Middle frontal gyrus (tissue), 1 donor: ENCODE measurements around the gene CHST12.
"Not testable (repeated sequence)": the region's sequence is repeated elsewhere in the genome, so short reads cannot be mapped to it uniquely, and the experiment has no call there.

ENCODE experiments used
- DNase-seq: peaks from one replicate; pipeline ENCODE4 v3.0.0-alpha.2; 2015; ENCODE audit warnings: low spot score; ENCODE audit errors: extremely low spot score

CHST12 gene

DNA sequence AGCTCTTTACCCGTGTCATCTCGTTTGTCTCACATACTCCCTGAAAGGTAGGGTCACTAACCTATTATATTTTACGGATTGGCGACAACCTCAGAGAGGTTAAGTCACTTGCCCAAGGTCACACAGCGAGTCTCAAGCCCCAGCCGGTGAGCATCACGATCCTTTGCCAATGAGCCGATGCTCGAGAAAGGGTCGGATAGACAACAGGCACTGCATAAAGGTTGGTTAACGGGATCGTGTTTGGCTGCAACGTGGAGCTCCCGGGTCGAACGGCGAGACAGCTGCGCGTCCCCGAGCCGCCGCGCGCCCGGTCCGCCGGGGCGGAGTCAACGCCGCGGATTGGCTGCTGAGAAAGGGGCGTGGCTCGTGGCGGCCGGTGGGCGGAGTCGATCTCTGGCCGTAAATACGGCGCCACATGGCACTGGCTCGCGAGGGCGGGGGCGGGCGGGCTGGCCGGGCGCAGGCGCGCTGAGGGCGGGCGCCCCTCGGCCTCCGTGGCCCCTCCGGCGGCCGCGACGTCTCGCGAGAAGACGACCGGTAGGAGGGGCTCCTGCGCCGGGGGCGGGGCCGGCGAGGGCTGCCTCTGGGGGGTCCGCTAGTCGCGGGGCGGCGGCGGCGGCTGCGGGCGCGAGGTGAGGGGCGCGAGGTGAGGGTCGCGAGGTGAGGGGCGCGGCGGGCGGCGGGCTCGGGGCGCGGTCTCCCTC lies at the start of gene CHST12:
Gene CHST12, plus strand, starts transcription at position 598 of the 704 bp plus-strand sequence. CDS start 29,029 bp downstream, outside the sequence.
- DNase-seq, result peak; percentile 86

- peak; percentile 77 for DNase-seq
Observed at GRCh38 chr7:2353936-2354185, 49.5 kb upstream of the CHST12 start.

- DNase-seq, result peak; percentile 71
Observed at GRCh38 chr7:2354186-2354938, 49.0 kb upstream of the CHST12 start, which contains the start of gene EIF3B. EIF3B (plus strand) TSS chr7:2354827; CDS start chr7:2354922, 95 bp downstream.

GRCh38 chr7:2354939-2355704 lies 48.3 kb upstream of the CHST12 start:
- no peak for DNase-seq

DNA sequence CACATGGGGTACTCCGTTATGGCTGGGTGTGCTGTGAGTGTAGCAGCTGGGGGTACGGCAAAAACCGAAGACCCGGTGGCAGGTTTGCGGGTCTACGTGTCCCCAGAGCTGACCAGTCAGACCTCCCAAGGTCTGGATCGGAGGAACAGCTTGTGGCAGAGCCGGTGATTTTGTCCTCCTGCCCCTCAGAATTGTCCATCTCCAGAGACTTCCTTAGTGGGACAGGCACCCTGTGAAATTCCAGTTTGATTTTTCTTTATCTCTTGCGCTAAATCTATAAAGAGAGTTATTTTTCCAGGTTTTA lies 47.8 kb upstream of the CHST12 start:
- no peak for DNase-seq

- no peak for DNase-seq
Observed at GRCh38 chr7:2357165-2357564, 46.2 kb upstream of the CHST12 start.

- DNase-seq, result no peak
Observed at GRCh38 chr7:2357571-2357970, 45.8 kb upstream of the CHST12 start.

GRCh38 chr7:2358968-2359527 lies 44.4 kb upstream of the CHST12 start:
- DNase-seq, result no peak

- no peak for DNase-seq
Observed at GRCh38 chr7:2359610-2360009, 43.8 kb upstream of the CHST12 start.

DNA sequence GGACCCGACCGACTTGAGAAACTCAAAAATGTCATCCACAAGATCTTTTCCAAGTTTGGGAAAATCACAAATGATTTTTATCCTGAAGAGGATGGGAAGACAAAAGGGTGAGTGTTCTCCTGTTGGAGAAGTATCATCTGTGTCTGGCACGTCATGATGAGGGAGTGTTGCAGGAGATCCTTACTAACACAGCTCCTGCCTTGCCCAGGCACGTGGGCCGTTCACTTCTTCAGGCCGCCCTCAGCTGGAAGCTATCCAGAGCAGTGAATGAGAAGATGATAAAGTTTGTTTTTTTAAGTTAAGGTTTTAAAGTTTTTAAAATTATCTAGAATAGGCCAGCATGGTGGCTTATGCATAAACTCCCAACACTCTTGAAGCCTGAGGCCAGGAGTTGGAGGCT lies 42.6 kb upstream of the CHST12 start:
- no peak for DNase-seq

- no peak for DNase-seq
Observed at GRCh38 chr7:2362385-2363088, 40.9 kb upstream of the CHST12 start.

DNA sequence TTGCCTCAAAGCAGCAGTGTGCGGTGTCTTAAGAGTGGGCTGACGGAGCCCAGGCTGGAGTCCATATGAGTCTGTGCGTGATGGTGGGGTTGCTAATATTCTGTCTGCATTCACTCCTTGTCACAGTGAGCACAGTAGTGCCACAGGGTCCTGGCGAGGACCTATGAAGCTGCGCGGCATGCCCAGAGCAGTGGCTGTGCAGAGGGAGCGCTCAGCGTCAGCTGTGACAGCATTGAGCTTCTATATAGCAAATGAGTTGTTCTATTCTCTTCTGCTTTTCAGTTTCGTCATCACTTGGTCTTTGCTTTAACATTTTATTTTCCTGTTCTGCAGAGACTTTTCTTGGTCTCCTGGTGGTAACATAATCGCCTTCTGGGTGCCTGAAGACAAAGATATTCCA lies 34.3 kb upstream of the CHST12 start:
- no peak for DNase-seq

DNA sequence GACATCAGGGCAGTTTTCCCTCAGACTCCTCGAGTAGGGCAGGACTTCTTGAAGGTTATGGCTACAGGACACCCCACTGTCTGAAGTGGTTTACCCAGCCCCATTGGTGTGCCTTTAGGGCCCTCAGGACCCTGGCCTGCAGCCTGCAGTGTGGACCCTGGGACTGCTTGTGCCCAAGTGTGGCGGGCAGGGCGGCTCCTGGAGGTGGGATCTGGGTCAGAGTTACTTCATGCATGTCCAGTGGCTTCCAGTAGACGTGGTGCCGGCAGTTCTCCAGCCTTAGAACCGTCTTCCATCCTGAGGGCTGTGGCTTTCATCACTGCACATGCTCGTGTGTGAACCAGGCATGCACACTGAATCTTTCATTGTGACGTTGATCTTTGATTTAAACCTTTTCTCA lies 32.1 kb upstream of the CHST12 start:
- no peak for DNase-seq

DNA sequence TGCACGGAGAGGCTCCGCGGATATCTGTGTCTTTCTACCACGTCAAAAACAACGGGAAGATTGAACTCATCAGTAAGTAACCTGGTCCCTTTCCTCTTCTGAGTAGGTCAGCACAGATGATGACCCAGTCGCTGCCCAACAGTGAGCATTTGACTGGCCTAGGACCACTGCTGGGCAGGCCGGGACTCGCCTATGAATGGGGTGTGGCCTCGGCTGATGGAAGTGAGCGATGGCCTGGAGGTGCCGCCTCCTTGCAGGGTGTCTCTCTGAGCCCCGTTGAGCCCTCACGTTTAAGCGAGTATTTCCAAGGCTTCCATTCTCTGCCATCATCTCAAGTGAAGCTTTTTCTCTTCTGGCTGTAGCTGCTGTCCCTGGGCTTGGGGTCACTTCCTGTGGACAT lies 30.7 kb upstream of the CHST12 start:
- no peak for DNase-seq

DNA sequence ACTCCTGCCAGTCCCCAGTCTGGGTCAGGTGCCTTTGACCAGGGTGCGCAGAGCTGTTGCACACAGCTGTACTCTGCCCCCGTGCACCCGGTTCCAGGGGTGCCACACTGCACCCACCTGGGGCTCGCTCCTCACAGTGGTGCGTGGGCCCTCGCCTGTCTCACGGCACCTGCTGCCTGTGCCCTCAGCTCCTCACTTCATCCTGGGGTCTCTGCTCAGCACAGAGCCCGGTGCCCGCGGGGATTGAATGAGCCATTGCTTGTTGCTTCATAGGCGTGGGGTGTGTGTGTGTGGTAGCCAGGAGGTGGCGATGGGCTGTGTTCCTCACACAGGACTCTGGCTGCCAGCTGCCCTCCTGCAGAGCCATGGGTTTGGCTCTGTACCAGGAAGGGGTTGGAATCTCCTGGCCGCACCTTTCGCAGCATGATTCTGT lies 30.3 kb upstream of the CHST12 start:
- DNase-seq, result no peak

DNA sequence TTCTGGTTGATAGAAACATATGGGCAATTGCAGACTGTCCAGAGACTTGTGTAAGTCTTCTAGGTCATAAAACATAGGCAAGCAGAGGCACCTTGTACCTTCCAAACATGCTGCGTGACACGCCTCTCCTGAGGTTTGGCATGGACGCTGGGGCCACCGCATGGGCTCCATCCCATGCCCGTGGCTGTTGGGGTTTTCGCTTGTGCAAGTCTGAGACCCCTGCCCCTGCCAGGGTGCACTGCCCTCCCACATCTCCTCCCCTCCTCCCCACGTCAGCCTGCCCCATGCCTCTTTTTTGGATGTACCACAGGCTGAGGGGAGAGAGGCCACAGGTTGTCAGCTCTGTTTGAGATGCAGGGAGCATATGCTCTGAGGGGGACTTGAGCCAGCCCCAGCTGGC lies 29.8 kb upstream of the CHST12 start:
- no peak for DNase-seq

GRCh38 chr7:2374401-2374800 lies 29.0 kb upstream of the CHST12 start:
- DNase-seq, result no peak

DNA sequence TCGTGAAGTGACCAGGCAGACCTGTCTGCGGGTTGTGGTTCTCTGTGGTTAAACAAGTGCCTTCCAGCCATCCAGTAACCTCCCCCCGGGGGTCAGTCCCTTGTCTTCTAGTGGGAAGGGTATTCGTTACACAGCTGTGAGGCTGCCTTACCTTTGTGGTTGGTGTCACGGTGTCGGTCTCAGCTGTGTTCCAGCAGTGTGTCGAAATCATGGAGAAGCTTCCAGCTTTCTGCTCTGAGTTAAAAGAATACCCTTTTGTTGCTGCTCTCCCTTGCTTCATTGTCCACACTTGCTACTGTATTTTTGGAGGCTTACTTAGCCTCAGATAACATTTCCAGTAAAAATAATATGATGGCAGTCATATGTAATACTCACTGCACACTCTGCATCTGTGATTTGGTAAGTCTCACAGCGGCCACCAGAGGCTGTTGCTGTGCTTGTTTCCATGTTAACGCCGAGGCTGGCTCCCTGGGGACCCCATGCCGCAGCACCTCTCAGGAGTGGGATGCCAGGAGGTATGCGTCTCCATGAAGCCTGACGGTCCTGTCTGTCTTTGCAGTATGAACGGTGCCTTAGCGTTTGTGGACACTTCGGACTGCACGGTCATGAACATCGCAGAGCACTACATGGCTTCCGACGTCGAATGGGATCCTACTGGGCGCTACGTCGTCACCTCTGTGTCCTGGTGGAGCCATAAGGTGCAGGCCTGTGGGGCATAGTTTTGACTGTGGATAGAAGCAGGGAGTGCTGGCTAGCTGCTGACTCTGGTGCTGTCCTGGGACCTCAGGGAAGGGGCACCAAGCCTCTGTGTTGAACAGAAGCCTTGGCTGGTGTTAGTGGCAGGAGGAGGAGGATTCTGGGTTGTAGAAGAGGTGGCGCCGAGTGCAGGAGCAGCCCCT lies 28.3 kb upstream of the CHST12 start:
- no peak for DNase-seq

GRCh38 chr7:2376351-2377154 lies 26.9 kb upstream of the CHST12 start:
- DNase-seq, result no peak

- not testable (repeated sequence) for DNase-seq
Observed at GRCh38 chr7:2377492-2377891, 25.9 kb upstream of the CHST12 start.
